Upper lobe of left lung (tissue), 6 donors: ENCODE results near the gene CCDC3. TPM values are rescaled to one million over a fixed set of nuclear protein-coding genes. Genes with fewer than 3 reads are reported as not detected.

Experiments
- ATAC-seq, 2 donors: fragments of 200-7000 bp; cut with Tn5 transposase; one replicate each; pipeline ENCODE4 v1.9.1; 2022; ENCODE audit warnings: mild to moderate bottlenecking in 2 of 2, moderate library complexity in 2 of 2; ENCODE audit not compliant: low FRiP score in 2 of 2
- DNase-seq, 2 donors: peaks; one replicate each; pipeline ENCODE4 v3.0.0-alpha.2; 2019 to 2020
- H3K27ac ChIP-seq, 4 donors: fragments of 200-600 bp; sonication (generic); one replicate each; pipeline ENCODE4 v1.5.1; 2016 to 2019
- H3K27me3 ChIP-seq, 4 donors: fragments of 200-600 bp; sonication (generic); one replicate each; pipeline ENCODE4 v1.5.1; 2017 to 2019
- H3K36me3 ChIP-seq, 4 donors: fragments of 200-600 bp; sonication (generic); one replicate each; pipeline ENCODE4 v1.5.1; 2016 to 2019
- H3K4me1 ChIP-seq, 4 donors: fragments of 200-600 bp; sonication (generic); one replicate each; pipeline ENCODE4 v1.5.1; 2018 to 2019
- H3K4me3 ChIP-seq, 4 donors: fragments of 200-600 bp; sonication (generic); one replicate each; pipeline ENCODE4 v1.5.1; 2017 to 2019; ENCODE audit warnings: mild to moderate bottlenecking in 2 of 4, moderate library complexity in 1 of 4
- H3K9me3 ChIP-seq, 4 donors: fragments of 200-600 bp; sonication (generic); one replicate each; pipeline ENCODE4 v1.5.1; 2018 to 2019
- EP300 ChIP-seq, 4 donors: sonication (generic); formaldehyde crosslinking; IDR thresholded peaks; one replicate each; pipeline ENCODE4 v1.5.1; 2017; ENCODE audit warnings: antibody characterized with exemption in 4 of 4, control low read depth in 2 of 4
- POLR2A ChIP-seq, 4 donors: fragments of 450-650 bp; IDR thresholded peaks; one replicate each; pipeline ENCODE4 v1.5.1; 2016 to 2017; ENCODE audit warnings: antibody characterized with exemption in 4 of 4, mild to moderate bottlenecking in 2 of 4
- POLR2AphosphoS5 ChIP-seq, 2 donors: sonication (generic); formaldehyde crosslinking; IDR thresholded peaks; one replicate each; pipeline ENCODE4 v1.5.1; 2017; ENCODE audit warnings: antibody characterized with exemption in 2 of 2
- WGBS, 2 donors: methylation state at CpG; one replicate each; pipeline ENCODE4 v1.1.5; 2017 to 2018; 5-methylcytosine and 5-hydroxymethylcytosine counted together
- total RNA-seq, 6 donors: library from RNA; depleted of rRNA in 4 of 6; stranded (reverse); fragments of >200 nt in 4 of 6; gene quantifications; one replicate each; pipeline versions ENCODE4 v1.1.0 to v1.2.1, GENCODE V29; 2016 to 2021
- TF ChIP-seq, protein P1 (sequence below), 6 experiments: fragments of 450-650 bp in 4 of 6; fragments of 200-600 bp in 2 of 6; sonication (generic) in 2 of 6; IDR thresholded peaks; one replicate each; pipeline ENCODE4 v1.5.1; 2016 to 2019; ENCODE audit warnings: antibody characterized with exemption in 6 of 6
- donor health status: DM: no; HTN: no; CAD: no; lungs with moderate emphysema.
- donor health status: DM: no; HTN: yes; CAD: no; lungs with severe emphysema.

Gene CCDC3
- total RNA-seq, 6 donors from 2014 or later = 0.98 to 13.1 (median 5.7) TPM

DNA sequence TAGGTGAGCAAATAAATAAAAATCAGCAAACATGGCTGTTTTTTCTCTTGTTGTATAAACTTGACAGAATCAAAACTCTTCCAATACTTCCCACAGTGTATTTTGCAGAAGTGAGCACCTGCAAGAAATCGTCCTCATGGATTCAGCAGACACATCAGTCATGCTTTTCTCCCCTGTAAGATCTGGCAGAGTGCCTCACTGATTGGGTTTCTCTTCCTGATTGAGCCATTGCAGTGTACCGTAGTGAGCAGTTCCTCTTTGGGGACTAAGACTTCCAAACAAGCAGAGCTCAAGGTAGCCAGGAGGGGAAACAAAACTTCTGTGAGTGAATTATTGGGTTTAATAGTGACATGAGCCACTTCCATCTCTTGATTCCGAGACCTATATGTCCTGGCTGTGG is 2.2 kb upstream of the CCDC3 start:
- H3K9me3 ChIP-seq = no peaks in the 10 kb centered on the region
- H3K27ac ChIP-seq = no peak overlapping the region
- ATAC-seq = no peak
- no peaks in the 10 kb centered on the region for H3K36me3 ChIP-seq
- DNase-seq = no peak
- H3K4me3 ChIP-seq = no peak overlapping the region
- no peak for TF ChIP-seq EP300 (IDR thresholded peaks at IDR 0.05)
- no peak for TF ChIP-seq POLR2AphosphoS5 (IDR thresholded peaks at IDR 0.05)
- TF ChIP-seq, protein P1, sequence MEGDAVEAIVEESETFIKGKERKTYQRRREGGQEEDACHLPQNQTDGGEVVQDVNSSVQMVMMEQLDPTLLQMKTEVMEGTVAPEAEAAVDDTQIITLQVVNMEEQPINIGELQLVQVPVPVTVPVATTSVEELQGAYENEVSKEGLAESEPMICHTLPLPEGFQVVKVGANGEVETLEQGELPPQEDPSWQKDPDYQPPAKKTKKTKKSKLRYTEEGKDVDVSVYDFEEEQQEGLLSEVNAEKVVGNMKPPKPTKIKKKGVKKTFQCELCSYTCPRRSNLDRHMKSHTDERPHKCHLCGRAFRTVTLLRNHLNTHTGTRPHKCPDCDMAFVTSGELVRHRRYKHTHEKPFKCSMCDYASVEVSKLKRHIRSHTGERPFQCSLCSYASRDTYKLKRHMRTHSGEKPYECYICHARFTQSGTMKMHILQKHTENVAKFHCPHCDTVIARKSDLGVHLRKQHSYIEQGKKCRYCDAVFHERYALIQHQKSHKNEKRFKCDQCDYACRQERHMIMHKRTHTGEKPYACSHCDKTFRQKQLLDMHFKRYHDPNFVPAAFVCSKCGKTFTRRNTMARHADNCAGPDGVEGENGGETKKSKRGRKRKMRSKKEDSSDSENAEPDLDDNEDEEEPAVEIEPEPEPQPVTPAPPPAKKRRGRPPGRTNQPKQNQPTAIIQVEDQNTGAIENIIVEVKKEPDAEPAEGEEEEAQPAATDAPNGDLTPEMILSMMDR (IDR thresholded peaks at IDR 0.05) = no peak
- TF ChIP-seq POLR2A (IDR thresholded peaks at IDR 0.05) = no peak
- H3K27me3 ChIP-seq = peaks cover 0 to 10% (median 0%) of the 10 kb centered on the region in 4 donors
- peaks cover 0 to 12% (median 2%) of the 10 kb centered on the region in 4 donors for H3K4me1 ChIP-seq
- whole genome bisulfite sequencing, 2 donors = 54 to 55% methylated on average over 3 of the region's 3 CpGs

DNA sequence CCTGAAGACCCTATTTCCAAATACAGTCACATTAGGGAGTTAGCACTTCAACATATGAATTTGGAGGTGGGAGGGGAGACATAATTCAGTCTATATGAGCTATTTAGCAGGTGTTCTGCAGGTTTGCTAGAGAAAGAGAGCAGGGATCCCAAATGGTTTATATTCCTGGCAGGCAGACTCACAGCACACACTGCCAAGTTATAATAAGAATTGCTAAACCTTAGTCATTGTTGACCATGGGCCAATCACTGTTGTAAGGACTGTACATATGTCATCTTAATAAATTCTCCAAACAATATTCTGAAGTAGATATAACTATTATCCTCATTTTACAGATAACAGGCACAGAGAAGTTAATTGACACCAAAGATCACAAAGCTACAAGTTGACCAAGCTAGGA is 1.5 kb upstream of the CCDC3 start:
- no peaks in the 10 kb centered on the region for H3K9me3 ChIP-seq
- H3K27me3 ChIP-seq = peaks cover 0 to 10% (median 0%) of the 10 kb centered on the region in 4 donors
- TF ChIP-seq POLR2A (IDR thresholded peaks at IDR 0.05) (no peak), EP300 (IDR thresholded peaks at IDR 0.05) (no peak)
- TF ChIP-seq, protein P1 (IDR thresholded peaks at IDR 0.05) = no peak
- H3K4me3 ChIP-seq = no peak overlapping the region
- DNase-seq (no peak), ATAC-seq (peak in 1 of 2 donors; percentile 45)
- peaks cover 0 to 12% (median 2%) of the 10 kb centered on the region in 4 donors for H3K4me1 ChIP-seq
- H3K27ac ChIP-seq = no peak overlapping the region
- no peaks in the 10 kb centered on the region for H3K36me3 ChIP-seq

DNA sequence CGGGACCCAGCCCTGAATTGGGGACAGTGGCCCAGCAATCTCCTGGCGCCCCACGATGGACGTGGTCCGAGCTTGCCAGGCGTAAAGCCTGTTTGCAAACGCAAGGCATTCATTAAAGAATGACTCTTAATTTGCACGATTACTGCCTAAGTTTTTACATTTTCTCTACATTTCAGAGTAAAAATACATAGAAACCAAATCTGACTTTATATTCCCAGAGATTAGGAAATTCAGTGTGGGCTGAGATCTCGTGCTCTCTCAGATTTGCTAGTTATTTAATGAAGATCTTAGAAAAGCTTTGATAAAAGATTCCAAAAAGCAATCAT is 337 bp upstream of the CCDC3 start:
- Histone ChIP-seq H3K9me3 (no peaks in the 10 kb centered on the region), H3K4me3 (peak overlapping the region in 3 of 4 donors; percentile 41 to 49 (median 43)), H3K36me3 (no peaks in the 10 kb centered on the region), H3K27ac (no peak overlapping the region), H3K27me3 (peaks cover 0 to 10% (median 0%) of the 10 kb centered on the region in 4 donors), H3K4me1 (peaks cover 0 to 12% (median 2%) of the 10 kb centered on the region in 4 donors)
- 8 to 10% methylated on average over 7 to 9 of the region's 9 CpGs for WGBS, 2 donors
- DNase-seq = no peak
- ATAC-seq = no peak
- TF ChIP-seq, protein P1 (IDR thresholded peaks at IDR 0.05) = no peak
- TF ChIP-seq POLR2A (IDR thresholded peaks at IDR 0.05) (no peak), EP300 (IDR thresholded peaks at IDR 0.05) (no peak), POLR2AphosphoS5 (IDR thresholded peaks at IDR 0.05) (no peak)

DNA sequence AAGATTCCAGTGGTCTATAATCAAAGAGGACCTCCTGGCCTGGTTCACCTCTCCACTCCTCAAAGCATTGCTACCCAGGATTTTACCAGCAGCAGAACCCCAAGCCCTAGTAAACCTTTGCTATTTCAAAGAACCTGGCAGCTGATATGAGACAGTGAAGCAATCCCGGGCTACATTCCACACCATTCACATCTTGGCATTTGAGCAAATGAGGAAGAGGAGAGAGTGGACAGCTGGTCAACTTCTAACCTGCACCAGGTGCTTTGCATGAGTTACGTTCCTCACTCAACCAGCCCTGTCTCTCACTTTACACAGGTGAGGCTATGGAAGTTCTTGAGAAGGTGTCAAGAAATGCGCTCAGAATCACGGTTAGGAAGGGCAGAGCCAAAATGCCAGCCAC is 1.1 kb downstream of the CCDC3 start:
- Histone ChIP-seq H3K9me3 (no peaks in the 10 kb centered on the region), H3K36me3 (no peaks in the 10 kb centered on the region), H3K4me1 (peaks cover 0 to 12% (median 2%) of the 10 kb centered on the region in 4 donors), H3K4me3 (peak overlapping the region in 2 of 4 donors; percentile 41 to 49), H3K27me3 (peaks cover 0 to 10% (median 0%) of the 10 kb centered on the region in 4 donors), H3K27ac (no peak overlapping the region)
- TF ChIP-seq, protein P1 (IDR thresholded peaks at IDR 0.05) = no peak
- TF ChIP-seq POLR2A (IDR thresholded peaks at IDR 0.05) (no peak), EP300 (IDR thresholded peaks at IDR 0.05) (no peak), POLR2AphosphoS5 (IDR thresholded peaks at IDR 0.05) (no peak)
- ATAC-seq = no peak
- WGBS, 2 donors = 68 to 85% methylated on average over 4 of the region's 4 CpGs
- DNase-seq = no peak

DNA sequence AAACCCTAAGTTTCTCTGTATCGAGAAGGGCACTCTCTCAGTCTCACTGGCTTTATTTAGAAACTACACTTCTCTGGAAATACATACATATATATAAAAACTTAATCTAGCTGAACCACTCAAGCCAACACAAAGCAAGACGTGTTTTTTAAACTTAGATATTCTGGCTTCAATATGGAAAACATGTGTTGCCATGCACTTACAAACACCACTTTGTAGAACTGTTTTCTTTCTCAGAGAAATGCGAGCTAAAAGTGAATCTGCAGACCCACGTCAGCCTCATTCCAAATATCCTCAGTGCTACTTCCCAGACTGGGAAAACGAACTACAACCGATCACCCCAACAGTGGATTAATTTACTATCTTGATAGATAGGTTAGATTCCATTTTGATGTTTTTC is 1.7 kb downstream of the CCDC3 start:
- DNase-seq (no peak), ATAC-seq (no peak)
- peaks cover 0 to 10% (median 0%) of the 10 kb centered on the region in 4 donors for H3K27me3 ChIP-seq
- H3K9me3 ChIP-seq = no peaks in the 10 kb centered on the region
- 79 to 82% methylated on average over 6 of the region's 6 CpGs for WGBS, 2 donors
- no peak overlapping the region for H3K27ac ChIP-seq
- no peak overlapping the region for H3K4me3 ChIP-seq
- H3K36me3 ChIP-seq = no peaks in the 10 kb centered on the region
- peaks cover 0 to 12% (median 2%) of the 10 kb centered on the region in 4 donors for H3K4me1 ChIP-seq
- TF ChIP-seq POLR2A (IDR thresholded peaks at IDR 0.05) (no peak), EP300 (IDR thresholded peaks at IDR 0.05) (no peak)
